Peyer's patch (tissue), 4 donors: ENCODE measurements around the gene EGR2.

Experiments used
- POLR2A ChIP-seq, 2 donors: fragments of 450-650 bp; IDR thresholded peaks; one replicate each; pipeline ENCODE4 v1.5.1; 2017; ENCODE audit warnings: antibody characterized with exemption in 2 of 2, mild to moderate bottlenecking in 2 of 2, moderate library complexity in 2 of 2
- TF ChIP-seq, protein P1 (sequence below), 6 experiments: fragments of 450-650 bp in 4 of 6; fragments of 200-600 bp in 2 of 6; sonication (generic) in 1 of 6; IDR thresholded peaks; one replicate each; pipeline ENCODE4 v1.5.1; 2017 to 2019; ENCODE audit warnings: antibody characterized with exemption in 6 of 6, mild to moderate bottlenecking in 3 of 6, moderate library complexity in 1 of 6

DNA sequence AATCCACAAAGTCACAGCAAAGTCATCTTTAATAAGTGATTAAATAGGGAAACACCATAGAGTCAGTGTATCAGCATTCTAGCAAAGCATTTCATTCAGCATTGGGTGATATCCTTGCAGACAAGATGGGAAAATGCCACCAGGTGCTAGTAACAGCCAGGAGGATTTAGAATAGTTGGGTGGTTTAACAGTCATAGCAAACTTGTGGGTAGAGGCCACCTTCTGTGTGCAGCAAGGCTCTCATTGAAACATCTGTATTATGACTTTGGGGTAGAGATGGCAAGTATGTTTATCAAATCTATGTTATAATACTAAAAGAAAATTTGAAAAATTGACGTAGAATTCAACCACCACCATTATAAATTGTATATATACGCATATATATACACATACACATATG, 38.0 kb downstream of the EGR2 start:
- TF ChIP-seq, protein P1, sequence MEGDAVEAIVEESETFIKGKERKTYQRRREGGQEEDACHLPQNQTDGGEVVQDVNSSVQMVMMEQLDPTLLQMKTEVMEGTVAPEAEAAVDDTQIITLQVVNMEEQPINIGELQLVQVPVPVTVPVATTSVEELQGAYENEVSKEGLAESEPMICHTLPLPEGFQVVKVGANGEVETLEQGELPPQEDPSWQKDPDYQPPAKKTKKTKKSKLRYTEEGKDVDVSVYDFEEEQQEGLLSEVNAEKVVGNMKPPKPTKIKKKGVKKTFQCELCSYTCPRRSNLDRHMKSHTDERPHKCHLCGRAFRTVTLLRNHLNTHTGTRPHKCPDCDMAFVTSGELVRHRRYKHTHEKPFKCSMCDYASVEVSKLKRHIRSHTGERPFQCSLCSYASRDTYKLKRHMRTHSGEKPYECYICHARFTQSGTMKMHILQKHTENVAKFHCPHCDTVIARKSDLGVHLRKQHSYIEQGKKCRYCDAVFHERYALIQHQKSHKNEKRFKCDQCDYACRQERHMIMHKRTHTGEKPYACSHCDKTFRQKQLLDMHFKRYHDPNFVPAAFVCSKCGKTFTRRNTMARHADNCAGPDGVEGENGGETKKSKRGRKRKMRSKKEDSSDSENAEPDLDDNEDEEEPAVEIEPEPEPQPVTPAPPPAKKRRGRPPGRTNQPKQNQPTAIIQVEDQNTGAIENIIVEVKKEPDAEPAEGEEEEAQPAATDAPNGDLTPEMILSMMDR (IDR thresholded peaks at IDR 0.05) = no peak
- TF ChIP-seq POLR2A (IDR thresholded peaks at IDR 0.05) = no peak
